GM19372 (cell line): ENCODE data around the gene KRTAP6-1.

Source experiments
- ATAC-seq: cut with Tn5 transposase; IDR thresholded peaks from one replicate; pipeline ENCODE4 v1.9.1; 2021; ENCODE audit warnings: mild to moderate bottlenecking, low read depth, moderate library complexity; ENCODE audit not compliant: unreplicated experiment

The KRTAP6-1 gene, protein sequence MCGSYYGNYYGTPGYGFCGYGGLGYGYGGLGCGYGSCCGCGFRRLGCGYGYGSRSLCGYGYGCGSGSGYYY

DNA sequence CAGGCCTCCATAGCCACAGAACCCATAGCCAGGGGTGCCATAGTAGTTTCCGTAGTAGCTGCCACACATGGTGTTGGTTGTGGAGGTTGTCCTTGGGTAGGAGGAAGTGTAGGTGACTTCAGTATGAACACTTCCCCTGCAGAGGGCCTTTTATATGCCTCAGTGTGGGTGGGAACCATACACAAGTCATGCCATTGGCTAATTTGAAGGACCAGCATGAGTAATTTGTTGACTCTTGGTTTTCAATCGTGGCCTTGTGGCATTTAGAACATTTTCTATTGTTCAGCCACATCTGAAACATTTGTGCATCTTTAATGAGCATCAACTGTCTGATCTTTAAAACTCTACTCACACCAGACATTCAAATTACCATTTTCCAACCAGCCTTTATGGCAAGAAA is at the start of gene KRTAP6-1:
TSS of gene KRTAP6-1 (minus strand) at position 95 of the 400 bp plus-strand sequence. CDS start at position 69, 26 bp downstream.
- no peak for ATAC-seq

DNA sequence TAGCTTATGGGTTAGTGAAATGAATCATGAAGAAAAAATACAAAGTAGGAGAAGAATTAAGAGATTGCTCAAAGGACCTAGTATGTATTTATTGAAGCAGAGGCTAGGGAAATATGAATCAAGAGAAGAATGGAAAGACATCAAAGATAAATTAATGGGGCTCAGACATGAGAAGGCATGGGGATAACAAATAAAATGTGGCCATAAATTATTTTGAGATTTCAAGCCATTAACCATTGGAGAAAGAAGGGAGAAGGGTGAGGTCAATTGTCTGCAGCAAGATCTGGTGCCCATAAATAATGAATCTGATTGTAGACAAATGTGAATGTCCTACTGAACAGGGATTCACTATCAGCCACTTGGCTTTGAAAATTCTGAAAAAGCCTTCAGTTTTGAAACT is 39.2 kb upstream of the KRTAP6-1 start:
- no peak for ATAC-seq

DNA sequence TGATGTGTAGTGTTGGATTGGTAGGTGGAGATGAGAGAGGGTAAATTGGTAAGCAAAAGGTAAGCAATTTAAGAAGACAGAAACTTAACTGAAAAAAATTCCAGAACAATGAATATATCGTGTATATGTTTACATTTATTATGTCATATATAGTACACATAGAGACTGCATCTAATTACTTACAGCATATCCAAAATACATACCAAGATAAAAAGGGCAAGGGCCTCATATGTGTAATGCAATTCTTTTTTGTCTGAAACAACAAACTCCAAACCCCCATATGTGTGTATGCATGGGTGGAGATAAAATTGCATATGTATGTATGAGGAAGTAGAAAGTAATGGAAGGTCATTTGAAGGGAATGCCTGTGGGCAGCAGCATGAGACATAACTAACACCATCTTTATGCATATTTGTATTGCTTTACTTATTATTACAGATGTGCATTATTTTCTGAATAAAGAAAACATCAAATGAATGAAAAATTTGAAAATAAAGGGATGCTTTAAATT is 33.2 kb upstream of the KRTAP6-1 start:
- no peak for ATAC-seq

DNA sequence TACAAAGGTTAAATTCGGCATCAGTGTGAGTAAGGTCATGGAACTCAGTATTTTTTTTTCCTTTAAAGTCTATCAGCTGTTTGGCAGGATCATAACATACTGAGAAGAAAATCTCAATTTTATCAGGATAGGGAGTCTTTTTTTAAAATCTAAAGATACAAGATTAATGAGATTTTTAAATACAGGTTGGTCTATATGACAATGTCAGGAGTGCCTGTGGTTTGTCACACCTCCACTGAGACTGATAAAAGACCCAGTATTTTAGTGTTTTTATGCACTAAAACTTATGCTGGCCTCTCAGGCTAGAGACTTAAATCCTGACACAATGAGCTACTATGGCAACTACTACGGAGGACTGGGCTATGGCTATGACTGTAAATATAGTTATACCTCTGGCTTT is 28.8 kb upstream of the KRTAP6-1 start, which contains the start of gene KRTAP20-3:
TSS of gene KRTAP20-3 (plus strand) at position 301 of the 400 bp plus-strand sequence.
- no peak for ATAC-seq

DNA sequence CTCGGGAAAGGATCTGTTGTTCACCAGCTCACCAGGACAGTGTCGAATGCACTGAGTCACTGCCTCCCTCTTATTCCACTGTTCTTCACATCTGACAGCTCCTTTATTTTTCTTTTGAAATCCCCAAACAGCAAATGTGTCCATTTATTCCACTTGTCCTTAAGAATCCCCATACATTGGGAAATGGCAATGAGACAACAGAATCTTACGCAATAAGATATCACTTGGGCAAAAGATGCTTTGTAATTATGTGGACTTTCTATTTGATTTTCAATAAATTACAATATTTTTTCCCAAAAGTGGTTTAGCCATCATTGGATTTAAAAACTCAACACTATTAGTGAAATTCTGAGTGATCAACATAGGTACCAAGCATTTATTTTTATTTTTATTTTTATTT is 25.0 kb upstream of the KRTAP6-1 start:
- ATAC-seq: no peak

DNA sequence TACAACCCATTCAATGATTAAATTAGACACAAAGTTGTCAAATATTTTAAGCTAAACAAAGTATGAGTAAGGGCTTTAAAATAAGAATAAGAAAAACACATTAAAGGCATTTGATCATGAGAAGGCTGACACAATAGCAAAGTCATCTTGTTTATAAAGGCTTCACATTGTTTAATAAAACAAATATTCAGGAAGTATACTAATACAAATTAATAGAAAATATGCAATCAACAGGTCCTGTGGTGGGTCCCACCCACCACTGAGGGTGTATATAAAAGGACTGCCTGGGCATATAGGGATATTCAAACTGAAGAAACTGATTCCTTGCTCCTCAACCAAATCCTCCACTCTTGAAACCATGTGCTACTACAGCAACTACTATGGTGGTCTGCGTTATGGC is 21.2 kb upstream of the KRTAP6-1 start, which contains the start of gene KRTAP20-2:
TSS of gene KRTAP20-2 (plus strand) at position 301 of the 400 bp plus-strand sequence. CDS start at position 359, 58 bp downstream.
- ATAC-seq: no peak

DNA sequence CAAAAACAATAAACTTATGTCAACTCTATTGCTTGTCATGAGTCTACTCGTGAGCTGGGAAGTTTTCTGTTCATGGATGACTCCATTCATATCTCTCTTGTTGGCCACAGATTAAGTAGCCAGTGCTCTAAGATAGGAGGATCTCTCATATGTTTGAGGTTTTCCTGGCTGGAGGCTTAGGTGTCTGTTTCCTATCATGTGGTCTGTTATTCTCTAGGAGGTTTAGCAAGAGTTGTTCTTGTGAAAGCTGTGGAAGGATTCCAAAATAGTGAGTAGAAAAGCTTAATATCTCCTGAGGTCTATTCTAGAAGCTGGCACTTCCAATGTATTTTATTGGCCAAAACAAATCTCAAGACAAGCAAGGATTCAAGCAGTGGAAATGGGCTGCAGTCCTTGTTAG is 15.5 kb upstream of the KRTAP6-1 start:
- ATAC-seq: no peak

DNA sequence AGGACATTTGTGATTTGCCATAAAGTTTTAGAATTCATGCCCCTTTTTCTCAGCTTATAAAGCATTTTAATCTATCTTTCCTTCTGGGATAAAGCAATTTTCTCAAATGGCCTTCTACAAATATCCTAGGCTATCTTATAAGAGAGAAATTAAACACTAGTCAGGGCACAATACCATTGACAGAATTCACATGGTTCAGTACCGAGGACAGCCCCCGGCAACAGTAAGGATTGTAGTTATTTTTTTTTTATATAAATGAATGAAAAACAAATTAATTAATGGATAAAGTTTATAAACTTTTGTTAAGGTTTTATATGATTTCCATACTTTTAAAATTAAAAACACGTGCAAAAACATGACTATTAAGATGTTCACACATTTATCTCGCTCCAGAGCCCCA is 14.4 kb upstream of the KRTAP6-1 start:
- ATAC-seq: no peak

DNA sequence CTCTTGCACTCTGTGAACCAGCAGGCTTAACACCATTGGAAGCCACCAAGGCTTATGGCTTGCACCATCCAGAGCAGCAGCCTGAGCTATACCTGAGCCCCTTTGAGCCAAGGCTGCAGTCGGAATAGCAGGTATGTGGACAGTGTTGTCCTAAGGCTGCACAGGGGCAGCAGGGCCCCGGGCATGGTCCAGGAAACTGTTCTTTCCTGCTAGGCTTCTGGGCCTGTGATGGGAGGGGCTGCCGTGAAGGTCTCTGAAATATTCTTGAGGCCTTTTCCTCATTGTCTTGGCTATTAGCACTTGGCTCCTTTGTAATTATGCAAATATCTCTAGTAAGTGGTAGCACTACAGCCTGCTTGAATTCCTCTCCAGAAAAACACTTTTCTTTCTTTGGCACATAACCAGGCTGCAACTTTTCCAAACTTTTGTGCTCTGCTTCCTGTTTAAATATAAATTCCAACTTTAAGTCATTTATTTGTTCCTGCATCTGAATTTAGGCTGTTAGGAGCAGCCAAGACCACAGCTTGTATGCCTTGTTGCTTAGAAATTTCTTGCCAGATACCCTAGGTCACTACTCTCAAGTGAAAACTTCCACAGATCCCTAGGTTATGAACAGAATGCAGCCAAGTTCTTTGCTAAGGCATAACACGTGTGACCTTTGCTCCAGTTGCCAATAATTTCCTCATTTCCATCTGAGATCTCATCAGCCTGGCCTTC is 11.9 kb upstream of the KRTAP6-1 start:
- ATAC-seq: no peak

DNA sequence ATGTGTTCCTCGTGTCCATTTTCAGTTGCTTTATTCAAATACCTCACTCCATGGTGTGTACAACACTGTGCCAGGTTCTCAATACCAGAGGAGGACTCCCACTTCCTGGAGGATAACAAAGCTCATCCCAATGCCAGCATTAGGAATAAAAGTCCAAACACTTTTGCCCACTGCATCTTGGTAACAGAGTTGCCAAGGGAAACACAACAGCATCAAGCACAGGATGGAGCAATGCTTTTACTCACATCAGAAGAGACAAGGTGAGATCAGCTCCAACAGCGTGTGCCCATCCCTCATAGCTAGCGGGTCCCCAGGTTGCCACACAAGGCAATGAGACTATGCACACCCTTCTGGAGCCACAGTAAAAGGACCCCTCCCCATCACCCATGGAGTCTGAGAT is 9.6 kb upstream of the KRTAP6-1 start:
- ATAC-seq: no peak

DNA sequence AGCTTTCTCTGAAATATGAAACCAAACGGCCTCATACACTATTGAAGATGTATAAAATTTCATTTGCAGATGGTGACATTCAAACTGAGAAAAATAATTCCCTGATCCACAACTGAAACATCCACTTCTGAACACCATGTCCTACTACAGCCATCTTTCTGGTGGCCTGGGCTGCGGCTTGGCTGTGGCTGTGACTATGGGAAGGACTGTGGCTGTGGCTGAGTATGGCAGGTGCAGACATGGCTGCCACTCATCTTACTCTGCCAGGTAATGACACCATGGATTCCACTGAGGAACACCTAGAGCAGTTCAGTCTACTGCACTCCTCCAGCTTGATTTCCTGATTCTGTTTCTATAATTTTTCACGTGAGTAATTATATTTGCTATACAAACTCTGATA is 6.8 kb upstream of the KRTAP6-1 start, which contains the start of gene KRTAP20-4:
TSS of gene KRTAP20-4 (plus strand) at position 106 of the 400 bp plus-strand sequence.
- ATAC-seq: no peak

DNA sequence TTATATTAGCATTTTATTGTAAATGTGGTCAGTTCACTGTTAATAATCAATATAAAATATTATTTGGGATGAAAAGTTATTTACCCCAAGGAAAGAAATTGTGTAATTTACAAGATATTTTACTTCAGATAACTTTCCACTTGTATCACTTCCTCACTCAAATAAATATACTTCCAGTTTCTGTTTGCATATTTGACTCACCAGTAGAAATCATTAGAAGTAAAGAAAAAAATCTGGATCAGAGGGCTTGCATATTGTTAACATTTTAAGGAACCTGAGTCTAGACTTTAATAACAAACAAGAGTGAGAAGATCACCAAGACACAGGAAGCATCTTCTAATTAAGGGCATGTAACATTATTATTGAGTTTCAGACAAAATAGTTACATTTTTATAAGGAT is 6.3 kb upstream of the KRTAP6-1 start:
- ATAC-seq: no peak

DNA sequence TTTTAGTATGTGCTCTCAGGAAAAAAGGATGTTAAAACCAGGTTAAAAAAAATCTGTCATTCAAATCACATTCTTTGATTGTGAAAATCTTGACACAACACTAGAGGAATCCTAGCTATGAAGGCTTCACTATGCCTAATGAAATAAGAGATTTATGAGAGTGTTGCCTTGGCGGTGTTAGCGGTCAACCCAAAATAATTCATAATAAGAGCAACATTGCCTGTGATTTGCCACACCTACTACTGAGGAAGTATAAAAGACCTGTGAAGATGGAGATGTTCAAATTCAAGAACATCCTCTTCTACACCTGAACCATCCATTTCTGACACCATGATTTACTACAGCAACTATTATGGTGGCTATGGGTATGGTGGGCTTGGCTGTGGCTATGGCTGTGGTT is 2.4 kb upstream of the KRTAP6-1 start, which contains the start of gene KRTAP20-1:
TSS of gene KRTAP20-1 (plus strand) at position 301 of the 400 bp plus-strand sequence. CDS start at position 331, 30 bp downstream.
- ATAC-seq: no peak

DNA sequence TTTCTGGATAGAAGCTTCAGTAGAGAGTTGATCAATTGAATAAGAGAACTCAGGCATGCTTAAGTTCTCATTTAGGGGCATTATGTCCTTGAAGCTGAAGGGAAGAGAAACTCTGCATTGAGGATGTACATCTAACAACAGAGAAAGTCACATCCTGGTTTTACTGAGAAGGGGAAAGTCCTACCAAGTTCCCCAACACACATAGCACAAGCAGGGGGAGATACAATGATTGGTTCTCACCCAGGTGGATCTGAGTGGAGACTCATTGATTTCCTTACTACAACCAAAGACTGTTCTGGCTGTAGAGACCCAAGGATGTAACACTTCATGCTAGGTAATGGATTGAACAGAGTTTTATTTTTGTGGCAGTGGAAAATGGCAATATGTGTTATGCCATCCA is 1.5 kb upstream of the KRTAP6-1 start:
- ATAC-seq: no peak

DNA sequence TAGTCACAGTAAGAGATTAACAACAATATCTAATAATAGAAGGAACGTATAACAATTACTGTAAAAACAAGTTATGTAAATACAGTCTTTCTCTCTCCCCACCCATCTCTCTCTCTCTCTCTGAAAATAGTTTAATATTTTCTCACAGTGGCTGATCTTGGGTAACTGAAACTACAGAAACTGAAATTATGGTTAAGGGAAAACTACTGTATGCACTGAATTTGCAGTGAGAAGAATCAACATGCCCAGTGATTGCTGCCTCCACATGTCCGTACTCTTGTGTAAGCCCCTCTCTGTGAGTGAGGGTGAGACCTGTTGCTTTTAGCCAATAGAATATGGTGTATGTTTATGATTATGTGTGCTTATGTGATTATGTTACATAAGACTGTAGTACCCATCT is 1.6 kb downstream of the KRTAP6-1 start:
- no peak for ATAC-seq

DNA sequence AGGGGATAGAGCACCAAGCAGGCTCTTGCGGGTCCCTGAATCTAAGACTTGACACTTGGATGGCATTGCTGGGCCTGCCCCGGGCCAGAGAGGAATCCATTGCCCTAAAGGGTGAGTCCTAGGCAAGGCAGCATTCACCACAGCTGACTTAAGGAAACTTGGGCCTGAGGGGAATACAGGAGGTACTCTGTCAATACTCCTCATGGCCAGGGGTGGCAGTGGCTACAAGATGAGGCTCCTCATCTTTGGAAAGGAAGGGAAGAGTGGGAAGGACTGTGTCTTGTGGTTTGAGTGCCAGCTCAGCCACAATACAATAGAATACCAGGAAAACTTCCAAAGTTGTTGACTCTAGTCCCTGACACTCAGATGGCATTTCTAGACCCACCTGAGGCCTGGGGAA is 7.8 kb downstream of the KRTAP6-1 start:
- ATAC-seq: no peak

DNA sequence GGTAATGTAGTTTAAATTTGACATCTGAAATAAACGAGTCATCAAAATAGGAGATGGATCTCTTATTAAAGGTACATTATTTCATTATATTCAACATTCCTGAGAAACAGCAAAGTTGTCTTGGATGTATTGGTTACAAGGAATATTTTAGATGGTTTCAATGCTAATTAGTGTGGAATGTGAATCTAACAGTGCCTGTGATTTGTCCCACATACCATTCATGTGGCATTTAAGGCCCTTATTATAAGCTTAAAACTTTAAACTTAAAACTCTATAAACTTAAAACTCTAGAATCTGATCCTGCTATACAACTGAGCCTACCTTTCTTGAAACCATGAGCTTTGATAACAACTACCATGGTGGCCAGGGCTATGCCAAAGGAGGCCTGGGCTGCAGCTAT is 12.9 kb downstream of the KRTAP6-1 start, which contains the start of gene KRTAP22-1:
TSS of gene KRTAP22-1 (plus strand) at position 301 of the 400 bp plus-strand sequence.
- ATAC-seq: no peak

DNA sequence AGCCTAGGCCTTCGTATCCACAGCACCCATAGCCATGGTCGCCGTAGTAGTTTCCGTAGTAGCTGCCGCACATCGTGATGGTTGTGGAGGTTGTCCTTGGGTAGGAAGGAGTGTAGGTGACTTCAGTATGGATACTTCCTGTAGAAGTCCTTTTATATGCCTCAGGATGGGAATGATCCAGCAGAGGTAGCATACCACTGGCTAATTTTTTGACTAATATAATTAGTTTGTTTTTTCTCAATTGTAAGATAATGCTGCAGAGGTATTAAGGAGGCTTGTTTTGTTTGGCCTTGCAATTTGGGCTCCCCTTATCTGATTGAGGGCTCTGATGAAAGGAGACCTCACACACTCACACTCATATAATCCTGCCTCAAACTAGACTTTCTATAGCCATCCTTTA is 14.9 kb downstream of the KRTAP6-1 start, which contains the start of gene KRTAP6-2:
TSS of gene KRTAP6-2 (minus strand) at position 101 of the 400 bp plus-strand sequence. CDS start at position 73, 28 bp downstream.
- no peak for ATAC-seq

DNA sequence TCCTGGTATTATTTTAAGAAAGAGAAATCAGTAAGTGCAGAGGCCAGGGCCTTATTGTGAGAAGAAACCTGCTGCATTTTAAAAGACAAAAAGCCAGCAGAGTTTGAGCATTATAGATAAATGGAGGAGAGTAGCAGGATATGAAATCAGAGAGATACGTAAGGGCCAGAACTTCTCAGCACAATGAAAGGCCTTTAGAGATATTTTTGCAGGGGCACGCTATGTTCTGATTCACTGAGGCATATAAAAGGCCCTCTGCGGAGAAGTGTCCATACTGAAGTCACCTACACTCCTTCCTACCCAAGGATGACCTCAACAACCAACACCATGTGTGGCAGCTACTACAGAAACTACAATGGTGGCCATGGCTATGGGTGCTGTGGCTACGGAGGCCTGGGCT is 21.6 kb downstream of the KRTAP6-1 start, which contains the start of gene KRTAP6-3:
TSS of gene KRTAP6-3 (plus strand) at position 301 of the 400 bp plus-strand sequence. CDS start at position 307, 6 bp downstream.
- no peak for ATAC-seq

DNA sequence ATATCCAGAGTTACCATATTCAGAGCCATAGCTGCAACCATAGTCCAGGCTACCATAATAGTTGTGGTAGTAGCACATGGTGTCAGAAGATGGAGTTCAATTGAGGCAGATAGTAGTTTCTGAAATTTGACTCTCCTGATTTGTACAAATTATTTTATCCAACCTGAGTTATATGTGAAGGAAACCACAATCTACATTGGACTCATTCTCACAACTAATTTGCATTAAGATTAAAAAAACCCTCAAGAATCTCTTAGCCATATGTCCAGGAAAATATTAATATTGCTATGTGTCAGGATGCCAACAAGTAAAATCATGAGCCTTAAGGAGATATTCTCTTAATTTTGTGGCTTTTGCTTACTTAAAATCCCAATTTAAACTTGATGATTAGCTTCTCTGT is 23.4 kb downstream of the KRTAP6-1 start, which contains the start of gene KRTAP22-2:
TSS of gene KRTAP22-2 (minus strand) at position 101 of the 400 bp plus-strand sequence.
- ATAC-seq: no peak

DNA sequence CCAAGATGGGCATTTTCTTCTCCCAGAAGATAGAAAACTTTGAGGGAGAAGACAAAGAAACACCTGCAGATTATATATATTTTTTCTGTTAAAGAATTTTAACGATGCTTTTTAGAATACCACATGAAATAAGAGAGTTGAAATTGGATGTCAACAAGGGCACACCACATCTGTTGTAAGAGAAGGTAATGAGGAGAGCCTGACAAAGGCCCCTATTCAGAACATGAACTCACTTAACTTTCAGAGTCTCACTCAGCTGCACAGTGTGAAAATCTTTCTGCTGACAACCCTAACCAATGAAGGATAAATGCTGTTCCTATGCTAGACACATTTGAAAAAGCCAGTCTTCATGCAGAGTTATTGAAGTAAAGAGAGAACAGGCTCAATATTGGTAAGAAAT is 30.9 kb downstream of the KRTAP6-1 start:
- ATAC-seq: no peak
